A673 (cell line): ENCODE measurements around the gene PAQR8. TPM values are rescaled to one million over a fixed set of nuclear protein-coding genes. Genes with fewer than 3 reads are reported as not detected.
"Not testable (repeated sequence)": the region's sequence is repeated elsewhere in the genome, so short reads cannot be mapped to it uniquely, and the experiment has no call there.

ENCODE experiments used
- BruUV-seq: library from RNA; stranded (reverse); fragments of 400-500 nt; replicated peaks from 2 replicates; lab custom pipeline; 2021; lab: Mats Ljungman, UMichigan
- CTCF ChIA-PET: fragments of 300-600 bp; sonication (Branson Sonifier 250); formaldehyde crosslinking; loops from one replicate; lab custom pipeline; 2022; ENCODE audit warnings: antibody characterized with exemption; lab: Charles Lee
- POLR2A ChIA-PET: fragments of 300-600 bp; sonication (Branson Sonifier 250); formaldehyde crosslinking; loops from one replicate; lab custom pipeline; 2022; ENCODE audit warnings: antibody characterized with exemption; ENCODE audit not compliant: low non-redundant PET; lab: Charles Lee
- DNase-seq: peaks from one replicate; pipeline ENCODE4 v3.0.0-alpha.2; 2015; ENCODE audit warnings: low spot score
- H3K27ac ChIP-seq: fragments of 200-600 bp; sonication (generic); 2 replicates; pipeline ENCODE4 v1.5.1; 2016; ENCODE audit warnings: mixed run types, low read depth, mild to moderate bottlenecking, mixed read lengths, antibody characterized with exemption, low read length; ENCODE audit not compliant: poor library complexity, severe bottlenecking
- H3K27me3 ChIP-seq: fragments of 200-600 bp; sonication (generic); replicated peaks from 2 replicates; pipeline ENCODE4 v1.6.1; 2017; ENCODE audit warnings: mixed run types, low read depth, mild to moderate bottlenecking, mixed read lengths, antibody characterized with exemption, low read length; ENCODE audit not compliant: insufficient read depth, poor library complexity
- H3K36me3 ChIP-seq: fragments of 200-600 bp; sonication (generic); 2 replicates; pipeline ENCODE4 v1.6.1; 2016; ENCODE audit warnings: mixed run types, mild to moderate bottlenecking, mixed read lengths, antibody characterized with exemption, low read length; ENCODE audit not compliant: insufficient read depth, poor library complexity, severe bottlenecking
- H3K4me1 ChIP-seq: fragments of 200-600 bp; sonication (generic); 2 replicates; pipeline ENCODE4 v1.6.1; 2017; ENCODE audit warnings: mixed run types, mild to moderate bottlenecking, mixed read lengths, antibody characterized with exemption, low read length; ENCODE audit not compliant: insufficient read depth, poor library complexity, severe bottlenecking
- H3K4me3 ChIP-seq: fragments of 200-600 bp; sonication (generic); 2 replicates; pipeline ENCODE4 v1.5.1; 2016; ENCODE audit warnings: low read depth, mixed run types, mild to moderate bottlenecking, mixed read lengths, low read length; ENCODE audit not compliant: poor library complexity, severe bottlenecking
- H3K9me3 ChIP-seq: fragments of 200-600 bp; sonication (generic); 2 replicates; pipeline ENCODE4 v1.6.1; 2016; ENCODE audit warnings: mixed run types, low read depth, mild to moderate bottlenecking, mixed read lengths, antibody characterized with exemption, low read length; ENCODE audit not compliant: poor library complexity, severe bottlenecking
- CTCF ChIP-seq: fragments of 300-800, 200-600 bp; sonication (generic); conservative IDR thresholded peaks from 2 replicates; pipeline ENCODE4 v1.5.1; 2017; ENCODE audit warnings: low read depth, mild to moderate bottlenecking, antibody characterized with exemption, low read length, moderate library complexity, mixed read lengths
- EZH2 ChIP-seq: fragments of 200-600 bp; sonication (generic); IDR thresholded peaks from 2 replicates; pipeline ENCODE4 v1.6.1; 2017; ENCODE audit warnings: borderline replicate concordance, low read depth, mild to moderate bottlenecking, mixed read lengths, antibody characterized with exemption, low read length; ENCODE audit not compliant: poor library complexity, severe bottlenecking
- intact Hi-C: fragments of 100-400 bp; cut with micrococcal nuclease; formaldehyde crosslinking; loops from one replicate; pipeline ENCODE4 v1.10.0; 2022; ENCODE audit not compliant: unreplicated experiment
- total RNA-seq: library from RNA; stranded (reverse); gene quantifications from 2 replicates; pipeline ENCODE4 v1.2.3, GENCODE V29; 2021

PAQR8 gene
- total RNA-seq, 1 experiment from 2014 or later: 1.5 TPM

- H3K27me3 ChIP-seq: no peaks in the 10 kb centered on the region
- no peak overlapping the region for H3K4me3 ChIP-seq
- ChIA-PET POLR2A (no interaction called here), CTCF (no interaction called here)
- peaks cover 9% of the 10 kb centered on the region for H3K4me1 ChIP-seq
- H3K9me3 ChIP-seq: no peaks in the 10 kb centered on the region
- intact Hi-C loops: no loop called here
- DNase-seq: no peak
- no peak overlapping the region for H3K27ac ChIP-seq
- H3K36me3 ChIP-seq: no peaks in the 10 kb centered on the region
- no TSS peak for BruUV-seq
- TF ChIP-seq CTCF: no peak
- TF ChIP-seq EZH2: no peak
These were observed 62.6 kb downstream of the PAQR8 start for GRCh38 chr6:52424513-52424912.

- BruUV-seq: no TSS peak
- intact Hi-C loops: no loop called here
- Histone ChIP-seq H3K36me3 (no peaks in the 10 kb centered on the region), H3K27me3 (no peaks in the 10 kb centered on the region), H3K9me3 (no peaks in the 10 kb centered on the region), H3K4me3 (no peak overlapping the region), H3K4me1 (peaks cover 5% of the 10 kb centered on the region), H3K27ac (no peak overlapping the region)
- CTCF ChIA-PET: no interaction called here
- DNase-seq: no peak
- TF ChIP-seq EZH2: no peak
- no peak for TF ChIP-seq CTCF
- POLR2A ChIA-PET: no interaction called here
These were observed 64.7 kb downstream of the PAQR8 start for GRCh38 chr6:52426667-52427066.

- CTCF ChIA-PET, H3K4me3 ChIP-seq, intact Hi-C loops, H3K27ac ChIP-seq, H3K36me3 ChIP-seq, DNase-seq, H3K9me3 ChIP-seq, POLR2A ChIA-PET, BruUV-seq, H3K4me1 ChIP-seq, H3K27me3 ChIP-seq: not testable (repeated sequence)
These were observed 71.3 kb downstream of the PAQR8 start for GRCh38 chr6:52433294-52433693.

- H3K27me3 ChIP-seq: no peaks in the 10 kb centered on the region
- no peaks in the 10 kb centered on the region for H3K4me1 ChIP-seq
- no peak overlapping the region for H3K27ac ChIP-seq
- ChIA-PET POLR2A (no interaction called here), CTCF (no interaction called here)
- DNase-seq: no peak
- TF ChIP-seq EZH2 (no peak), CTCF (no peak)
- no TSS peak for BruUV-seq
- intact Hi-C loops: no loop called here
- H3K9me3 ChIP-seq: no peaks in the 10 kb centered on the region
- no peaks in the 10 kb centered on the region for H3K36me3 ChIP-seq
- H3K4me3 ChIP-seq: no peak overlapping the region
These were observed 73.4 kb downstream of the PAQR8 start for GRCh38 chr6:52435345-52435744.
